SK-N-SH (cell line): ENCODE measurements around the gene PTGR3. TPM values are rescaled to one million over a fixed set of nuclear protein-coding genes. Genes with fewer than 3 reads are reported as not detected.

Experiments
- CTCF ChIA-PET: fragments of 300-600, 350-600 bp; formaldehyde crosslinking; extraction: SDS; loops from one replicate; lab custom pipeline; 2021; lab: Yijun Ruan, JAX
- POLR2A ChIA-PET: fragments of 350-600 bp; sonication (Branson Sonifier 250); formaldehyde crosslinking; extraction: SDS; loops from one replicate; lab custom pipeline; 2020; ENCODE audit warnings: antibody characterized with exemption, inconsistent platforms; lab: Yijun Ruan, JAX
- DNase-seq: peaks from one replicate; pipeline ENCODE4 v3.0.0; 2012
- H2AFZ ChIP-seq: fragments of 200-600 bp; sonication (generic); 2 replicates; pipeline ENCODE4 v1.8.1; 2016; ENCODE audit warnings: antibody characterized with exemption, mild to moderate bottlenecking, low read depth
- H3F3A ChIP-seq: fragments of 200-600 bp; sonication (generic); replicated peaks from 2 replicates; pipeline ENCODE3; 2016; ENCODE audit warnings: antibody characterized with exemption, mild to moderate bottlenecking; ENCODE audit not compliant: insufficient read depth
- H3K27ac ChIP-seq, 2 experiments: fragments of 200-500 bp in 1 of 2; fragments of 200-600 bp in 1 of 2; sonication (Bioruptor generic) in 1 of 2; sonication (generic), shearing (Covaris generic) in 1 of 2; 2 replicates each; pipeline versions ENCODE4 v1.5.1 to v1.6.1; 2014 to 2016; ENCODE audit warnings: low read depth in 2 of 2, inconsistent platforms in 1 of 2, low read length in 1 of 2, mild to moderate bottlenecking in 1 of 2, mixed read lengths in 1 of 2
- H3K27me3 ChIP-seq: fragments of 200-600 bp; sonication (generic), shearing (Covaris generic); 2 replicates; pipeline ENCODE4 v1.6.1; 2016; ENCODE audit warnings: mixed run types; ENCODE audit not compliant: insufficient read depth
- H3K36me3 ChIP-seq, 2 experiments: fragments of 200-500 bp in 1 of 2; fragments of 200-600 bp in 1 of 2; sonication (Bioruptor generic) in 1 of 2; sonication (generic) in 1 of 2; replicated peaks in 1 of 2; 2 replicates each; pipeline versions ENCODE3 to v1.5.1; 2014 to 2016; ENCODE audit warnings: low read length in 1 of 2, mild to moderate bottlenecking in 1 of 2; ENCODE audit not compliant: insufficient read depth in 2 of 2, control insufficient read depth in 1 of 2
- H3K4me1 ChIP-seq, 2 experiments: fragments of 200-500 bp in 1 of 2; fragments of 200-600 bp in 1 of 2; sonication (Bioruptor generic) in 1 of 2; sonication (generic), shearing (Covaris generic) in 1 of 2; 2 replicates each; pipeline versions ENCODE4 v1.5.1 to v1.6.1; 2014 to 2016; ENCODE audit warnings: low read depth in 1 of 2, low read length in 1 of 2, mixed run types in 1 of 2; ENCODE audit not compliant: insufficient read depth in 2 of 2, control insufficient read depth in 1 of 2
- H3K4me2 ChIP-seq: fragments of 200-600 bp; sonication (generic), shearing (Covaris generic); 2 replicates; pipeline ENCODE4 v1.6.1; 2017; ENCODE audit warnings: mixed run types
- H3K4me3 ChIP-seq, 2 experiments: fragments of 200-500 bp in 1 of 2; fragments of 200-600 bp in 1 of 2; sonication (Bioruptor generic) in 1 of 2; sonication (generic), shearing (Covaris generic) in 1 of 2; 2 replicates each; pipeline versions ENCODE4 v1.5.1 to v1.8.1; 2014 to 2016; ENCODE audit warnings: low read depth in 2 of 2, inconsistent platforms in 1 of 2, low read length in 1 of 2, mild to moderate bottlenecking in 1 of 2, mixed read lengths in 1 of 2, moderate library complexity in 1 of 2
- H3K79me2 ChIP-seq: fragments of 200-600 bp; sonication (generic); 2 replicates; pipeline ENCODE4 v1.8.1; 2017; ENCODE audit warnings: mild to moderate bottlenecking; ENCODE audit not compliant: insufficient read depth
- H3K9ac ChIP-seq: fragments of 200-600 bp; sonication (generic); 2 replicates; pipeline ENCODE4 v1.6.1; 2017; ENCODE audit warnings: mixed run types
- H3K9me2 ChIP-seq: fragments of 200-600 bp; sonication (generic); 2 replicates; pipeline ENCODE4 v1.6.1; 2017; ENCODE audit warnings: mixed run types
- H3K9me3 ChIP-seq: fragments of 200-600 bp; sonication (generic); 2 replicates; pipeline ENCODE4 v1.6.1; 2017; ENCODE audit warnings: mixed run types, mild to moderate bottlenecking, moderate library complexity
- H4K20me1 ChIP-seq: fragments of 200-600 bp; sonication (generic); 2 replicates; pipeline ENCODE4 v1.6.1; 2017; ENCODE audit warnings: mild to moderate bottlenecking, mixed run types; ENCODE audit not compliant: insufficient read depth
- CHD2 ChIP-seq: fragments of 150-350 bp; IDR thresholded peaks from 2 replicates; pipeline ENCODE4 v1.6.1; 2018; ENCODE audit warnings: low read length; ENCODE audit not compliant: partially characterized antibody
- EP300 ChIP-seq, 2 experiments: IDR thresholded peaks; 2 replicates each; pipeline versions ENCODE4 v1.4.0 to v1.6.1; 2012; ENCODE audit warnings: borderline replicate concordance in 1 of 2, low read depth in 1 of 2, low read length in 1 of 2
- EZH2phosphoT487 ChIP-seq: fragments of 200-600 bp; sonication (generic); IDR thresholded peaks from 2 replicates; pipeline ENCODE4 v1.6.1; 2017; ENCODE audit warnings: low read depth, mixed run types, mild to moderate bottlenecking, antibody characterized with exemption, moderate library complexity, borderline replicate concordance
- GABPA ChIP-seq: IDR thresholded peaks from 2 replicates; pipeline ENCODE4 v1.4.0; 2012; ENCODE audit warnings: low read depth, mild to moderate bottlenecking
- JUND ChIP-seq: IDR thresholded peaks from 2 replicates; pipeline ENCODE4 v1.4.0; 2012
- MEF2A ChIP-seq: IDR thresholded peaks from 2 replicates; pipeline ENCODE4 v1.4.0; 2012; ENCODE audit warnings: low read depth, borderline replicate concordance
- POLR2AphosphoS5 ChIP-seq: IDR thresholded peaks from 2 replicates; pipeline ENCODE4 v1.6.1; 2012; ENCODE audit warnings: low read depth, low read length
- RAD21 ChIP-seq: IDR thresholded peaks from 2 replicates; pipeline ENCODE4 v1.6.1; 2012; ENCODE audit warnings: mild to moderate bottlenecking, low read length
- RCOR1 ChIP-seq: fragments of 150-350 bp; IDR thresholded peaks from 2 replicates; pipeline ENCODE4 v1.6.1; 2017; ENCODE audit warnings: antibody characterized with exemption, low read length
- REST ChIP-seq: IDR thresholded peaks from 2 replicates; pipeline ENCODE4 v1.6.1; 2012; ENCODE audit warnings: mild to moderate bottlenecking, low read depth, low read length, moderate library complexity
- RFX5 ChIP-seq: IDR thresholded peaks from 2 replicates; pipeline ENCODE4 v1.6.1; 2012; ENCODE audit warnings: mild to moderate bottlenecking, improper control_type of control experiment, low read length
- RXRA ChIP-seq: IDR thresholded peaks from 2 replicates; pipeline ENCODE4 v1.4.0; 2012; ENCODE audit warnings: low read depth, mild to moderate bottlenecking, borderline replicate concordance
- SIN3A ChIP-seq: IDR thresholded peaks from 2 replicates; pipeline ENCODE4 v1.6.1; 2012; ENCODE audit warnings: low read depth, mild to moderate bottlenecking, low read length, moderate library complexity, borderline replicate concordance
- TCF12 ChIP-seq: IDR thresholded peaks from 2 replicates; pipeline ENCODE4 v1.4.0; 2012
- TEAD4 ChIP-seq: IDR thresholded peaks from 2 replicates; pipeline ENCODE4 v1.4.0; 2012; ENCODE audit warnings: mild to moderate bottlenecking, borderline replicate concordance; ENCODE audit not compliant: insufficient read depth
- ZBTB33 ChIP-seq: IDR thresholded peaks from 2 replicates; pipeline ENCODE4 v1.4.0; 2012; ENCODE audit warnings: low read depth, borderline replicate concordance
- WGBS: methylation state at CpG from one replicate; pipeline ENCODE4 v1.1.6; 2017; ENCODE audit warnings: low lambda C conversion rate; 5-methylcytosine and 5-hydroxymethylcytosine counted together
- polyA plus RNA-seq, 3 experiments: library from polyadenylated mRNA; depleted of rRNA; stranded (reverse); fragments of >200 nt; gene quantifications; 2 replicates each; pipeline ENCODE4 v1.2.3, GENCODE V29; 2012
- TF ChIP-seq, protein P1 (sequence below): fragments of 200-600 bp; sonication (generic); IDR thresholded peaks from 2 replicates; pipeline ENCODE4 v1.6.1; 2017; ENCODE audit warnings: antibody characterized with exemption, mild to moderate bottlenecking, moderate library complexity
- TF ChIP-seq, protein P2 (sequence below): IDR thresholded peaks from 2 replicates; pipeline ENCODE4; 2012

PTGR3 gene
- polyA plus RNA-seq, 1 of the 3 experiments (the other 2 are of a cell fraction), result 20.7 TPM

DNA sequence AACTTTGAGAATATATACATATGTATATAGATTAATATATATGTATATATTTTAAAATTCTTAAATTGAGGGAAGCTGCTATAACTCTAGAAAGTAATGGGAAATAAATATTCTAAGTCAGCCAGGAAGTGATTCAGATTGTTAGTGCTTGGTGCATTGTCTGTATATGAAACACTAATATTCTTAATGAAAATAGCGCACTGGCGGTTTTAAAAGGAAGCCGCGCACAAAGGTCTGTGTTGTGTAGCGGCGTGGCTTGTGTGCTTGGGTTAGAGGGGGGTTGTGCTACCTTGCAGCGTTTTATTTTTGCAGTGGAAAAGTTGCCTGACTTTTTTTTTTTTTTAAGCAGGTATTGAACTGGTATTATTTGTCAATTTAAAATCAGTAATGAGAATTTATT is 13.0 kb upstream of the PTGR3 start:
- peaks cover 0 to 14% of the 10 kb centered on the region in 2 experiments; a peak in 2 of 4 replicates for H3K4me1 ChIP-seq
- ChIA-PET POLR2A (no interaction called here), CTCF (interaction anchor here (1.1 kb wide), 1 partner anchor 29 kb away, joined by 3 read pairs; no protein-coding TSS in a partner anchor)
- H3K9me2 ChIP-seq, result no peaks in the 10 kb centered on the region
- no peak for DNase-seq
- no peaks in the 10 kb centered on the region; the same call in 1 of the 2 replicates for H4K20me1 ChIP-seq
- TF ChIP-seq POLR2AphosphoS5 (no peak), RFX5 (no peak), RCOR1 (no peak), EP300 (IDR thresholded peaks at IDR 0.05; ENCODE audit: borderline replicate concordance in 1 of 2, low read depth in 1 of 2, low read length in 1 of 2) (no peak), SIN3A (no peak), TCF12 (no peak), CHD2 (no peak), JUND (no peak), MEF2A (no peak), GABPA (no peak), TEAD4 (no peak), RAD21 (no peak), REST (no peak), EZH2phosphoT487 (no peak), RXRA (no peak), ZBTB33 (no peak)
- TF ChIP-seq, protein P1, sequence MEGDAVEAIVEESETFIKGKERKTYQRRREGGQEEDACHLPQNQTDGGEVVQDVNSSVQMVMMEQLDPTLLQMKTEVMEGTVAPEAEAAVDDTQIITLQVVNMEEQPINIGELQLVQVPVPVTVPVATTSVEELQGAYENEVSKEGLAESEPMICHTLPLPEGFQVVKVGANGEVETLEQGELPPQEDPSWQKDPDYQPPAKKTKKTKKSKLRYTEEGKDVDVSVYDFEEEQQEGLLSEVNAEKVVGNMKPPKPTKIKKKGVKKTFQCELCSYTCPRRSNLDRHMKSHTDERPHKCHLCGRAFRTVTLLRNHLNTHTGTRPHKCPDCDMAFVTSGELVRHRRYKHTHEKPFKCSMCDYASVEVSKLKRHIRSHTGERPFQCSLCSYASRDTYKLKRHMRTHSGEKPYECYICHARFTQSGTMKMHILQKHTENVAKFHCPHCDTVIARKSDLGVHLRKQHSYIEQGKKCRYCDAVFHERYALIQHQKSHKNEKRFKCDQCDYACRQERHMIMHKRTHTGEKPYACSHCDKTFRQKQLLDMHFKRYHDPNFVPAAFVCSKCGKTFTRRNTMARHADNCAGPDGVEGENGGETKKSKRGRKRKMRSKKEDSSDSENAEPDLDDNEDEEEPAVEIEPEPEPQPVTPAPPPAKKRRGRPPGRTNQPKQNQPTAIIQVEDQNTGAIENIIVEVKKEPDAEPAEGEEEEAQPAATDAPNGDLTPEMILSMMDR, result no peak
- TF ChIP-seq, protein P2, sequence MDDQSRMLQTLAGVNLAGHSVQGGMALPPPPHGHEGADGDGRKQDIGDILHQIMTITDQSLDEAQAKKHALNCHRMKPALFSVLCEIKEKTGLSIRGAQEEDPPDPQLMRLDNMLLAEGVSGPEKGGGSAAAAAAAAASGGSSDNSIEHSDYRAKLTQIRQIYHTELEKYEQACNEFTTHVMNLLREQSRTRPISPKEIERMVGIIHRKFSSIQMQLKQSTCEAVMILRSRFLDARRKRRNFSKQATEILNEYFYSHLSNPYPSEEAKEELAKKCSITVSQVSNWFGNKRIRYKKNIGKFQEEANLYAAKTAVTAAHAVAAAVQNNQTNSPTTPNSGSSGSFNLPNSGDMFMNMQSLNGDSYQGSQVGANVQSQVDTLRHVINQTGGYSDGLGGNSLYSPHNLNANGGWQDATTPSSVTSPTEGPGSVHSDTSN, result no peak
- no peak overlapping the region for H3K4me3 ChIP-seq
- 94% methylated on average over 7 of the region's 7 CpGs for WGBS
- H2AFZ ChIP-seq, result no peak overlapping the region
- H3K9me3 ChIP-seq, result no peaks in the 10 kb centered on the region
- H3K27ac ChIP-seq, result no peak overlapping the region
- peaks cover 11% of the 10 kb centered on the region; the same call in 1 of the 2 replicates for H3K79me2 ChIP-seq
- no peak overlapping the region for H3K9ac ChIP-seq
- H3K36me3 ChIP-seq, result no peaks in the 10 kb centered on the region
- H3F3A ChIP-seq, result no peaks in the 10 kb centered on the region
- H3K27me3 ChIP-seq, result no peaks in the 10 kb centered on the region
- H3K4me2 ChIP-seq, result no peak overlapping the region
